K562 (cell line): ENCODE measurements around the gene PSMD8. TPM values are rescaled to one million over a fixed set of nuclear protein-coding genes. Genes with fewer than 3 reads are reported as not detected.

Experiments used
- BRF1 ChIP-seq: IDR thresholded peaks from 3 replicates; pipeline ENCODE4 v1.6.1; 2011; ENCODE audit warnings: borderline replicate concordance, mild to moderate bottlenecking; ENCODE audit not compliant: insufficient read length; ENCODE audit errors: extremely low read depth
- CC2D1A ChIP-seq: fragments of 450-650 bp; IDR thresholded peaks from 2 replicates; pipeline ENCODE4 v1.6.1; 2017; ENCODE audit warnings: mild to moderate bottlenecking
- CREM ChIP-seq: IDR thresholded peaks from 2 replicates; pipeline ENCODE4 v1.6.1; 2014; ENCODE audit warnings: antibody characterized with exemption, low read depth
- DPF2 ChIP-seq: fragments of 450-650 bp; IDR thresholded peaks from 2 replicates; pipeline ENCODE4 v1.6.1; 2016
- GABPA ChIP-seq: fragments of 200-800 bp; sonication (Bioruptor generic); conservative IDR thresholded peaks from 2 replicates; pipeline ENCODE4 v1.6.1; 2016; ENCODE audit warnings: low read depth, missing genetic modification characterization, missing compliant biosample characterization
- GABPB2 ChIP-seq: fragments of 250-450 bp; sonication (Bioruptor Pico); conservative IDR thresholded peaks from 2 replicates; pipeline ENCODE4 v1.5.1; 2021; ENCODE audit warnings: mild to moderate bottlenecking
- HDAC8 ChIP-seq: fragments of 450-650 bp; IDR thresholded peaks from 2 replicates; pipeline ENCODE4 v1.6.1; 2016; ENCODE audit warnings: mild to moderate bottlenecking, missing genetic modification characterization, moderate library complexity, missing compliant biosample characterization
- KDM2B ChIP-seq: fragments of 250-450 bp; sonication (Bioruptor Pico); IDR thresholded peaks from 2 replicates; pipeline ENCODE4 v1.8.0; 2021; ENCODE audit warnings: mild to moderate bottlenecking, moderate library complexity
- MCM3 ChIP-seq: fragments of 450-650 bp; IDR thresholded peaks from 2 replicates; pipeline ENCODE4 v1.6.1; 2016
- NFIX ChIP-seq: fragments of 250-450 bp; sonication (Bioruptor Pico); IDR thresholded peaks from 2 replicates; pipeline ENCODE4 v1.4.0; 2020; ENCODE audit warnings: low read depth, mild to moderate bottlenecking, moderate library complexity
- NFYB ChIP-seq: IDR thresholded peaks from 2 replicates; pipeline ENCODE4 v1.6.1; 2011; ENCODE audit warnings: mild to moderate bottlenecking, moderate library complexity; ENCODE audit not compliant: insufficient read length; ENCODE audit errors: extremely low read depth
- SIN3A ChIP-seq, 2 experiments: fragments of 150-350 bp in 1 of 2; IDR thresholded peaks; 2 replicates each; pipeline ENCODE4 v1.6.1; 2011 to 2016; ENCODE audit warnings: borderline replicate concordance in 2 of 2, low read depth in 2 of 2, low read length in 2 of 2, mild to moderate bottlenecking in 2 of 2, moderate library complexity in 2 of 2; ENCODE audit not compliant: control insufficient read depth in 1 of 2
- SMARCA5 ChIP-seq: fragments of 450-650 bp; IDR thresholded peaks from 2 replicates; pipeline ENCODE4 v1.6.1; 2016
- SMARCE1 ChIP-seq: fragments of 450-650 bp; IDR thresholded peaks from 2 replicates; pipeline ENCODE4 v1.7.1; 2016; ENCODE audit warnings: mild to moderate bottlenecking
- TARDBP ChIP-seq: fragments of 450-650 bp; IDR thresholded peaks from 2 replicates; pipeline ENCODE4 v1.6.1; 2016
- ZNF165 ChIP-seq: fragments of 250-450 bp; sonication (Bioruptor Pico); IDR thresholded peaks from 2 replicates; pipeline ENCODE4 v1.4.0; 2020; ENCODE audit warnings: borderline replicate concordance
- polyA plus RNA-seq, 8 experiments: library from polyadenylated mRNA; depleted of rRNA in 4 of 8; stranded (reverse) in 5 of 8; unstranded in 3 of 8; fragments of >200 nt; fragmentation: Nextera tagmentation in 2 of 8; fragmentation: Illumina TruSeq in 1 of 8; extraction: Ambion mirVana in 2 of 8; extraction: Trizol in 1 of 8; gene quantifications; 2 replicates each; pipeline versions ENCODE4 v1.2.1 to v1.2.3, GENCODE V29; 2011 to 2014; ENCODE audit warnings: inconsistent platforms in 1 of 8, missing spikeins in 1 of 8
- total RNA-seq, 7 experiments: library from RNA; depleted of rRNA in 6 of 7; stranded (reverse); fragments of >200 nt in 6 of 7; fragmentation: Illumina TruSeq in 2 of 7; extraction: Trizol in 2 of 7; gene quantifications; 2 replicates each; pipeline versions ENCODE4 v1.2.1 to v1.2.3, GENCODE V29; 2011 to 2021; ENCODE audit warnings: low replicate concordance in 1 of 7
- TF ChIP-seq, protein P1 (sequence below): IDR thresholded peaks from 2 replicates; pipeline ENCODE4 v1.6.1; 2012; ENCODE audit warnings: low read depth, low read length, improper control_type of control experiment, borderline replicate concordance
- TF ChIP-seq, protein P2 (sequence below): fragments of 450-650 bp; IDR thresholded peaks from 2 replicates; pipeline ENCODE4 v1.6.1; 2017; ENCODE audit warnings: mild to moderate bottlenecking, moderate library complexity
- TF ChIP-seq, protein P3 (sequence below): fragments of 450-650 bp; IDR thresholded peaks from 2 replicates; pipeline ENCODE4 v1.6.1; 2016; ENCODE audit warnings: low read depth, mild to moderate bottlenecking, moderate library complexity
- TF ChIP-seq, protein P4 (sequence below): fragments of 450-650 bp; conservative IDR thresholded peaks from 2 replicates; pipeline ENCODE4 v1.6.1; 2016; ENCODE audit warnings: missing genetic modification characterization, low read depth, mild to moderate bottlenecking, control low read depth, missing compliant biosample characterization
- TF ChIP-seq, protein P5 (sequence below): fragments of 450-650 bp; formaldehyde crosslinking; IDR thresholded peaks from 2 replicates; pipeline ENCODE4 v1.4.0; 2022; ENCODE audit warnings: mild to moderate bottlenecking, moderate library complexity
- TF ChIP-seq, protein P6 (sequence below): fragments of 450-650 bp; conservative IDR thresholded peaks from 2 replicates; pipeline ENCODE4 v1.6.1; 2016; ENCODE audit warnings: missing genetic modification characterization, low read depth, mild to moderate bottlenecking, missing compliant biosample characterization, moderate library complexity

PSMD8 gene
- total and polyA plus RNA-seq, 9 of the 15 experiments (the other 6 are each of a cell fraction or from before 2014, with no cell fraction given), result 130 to 583 (median 315) TPM

DNA sequence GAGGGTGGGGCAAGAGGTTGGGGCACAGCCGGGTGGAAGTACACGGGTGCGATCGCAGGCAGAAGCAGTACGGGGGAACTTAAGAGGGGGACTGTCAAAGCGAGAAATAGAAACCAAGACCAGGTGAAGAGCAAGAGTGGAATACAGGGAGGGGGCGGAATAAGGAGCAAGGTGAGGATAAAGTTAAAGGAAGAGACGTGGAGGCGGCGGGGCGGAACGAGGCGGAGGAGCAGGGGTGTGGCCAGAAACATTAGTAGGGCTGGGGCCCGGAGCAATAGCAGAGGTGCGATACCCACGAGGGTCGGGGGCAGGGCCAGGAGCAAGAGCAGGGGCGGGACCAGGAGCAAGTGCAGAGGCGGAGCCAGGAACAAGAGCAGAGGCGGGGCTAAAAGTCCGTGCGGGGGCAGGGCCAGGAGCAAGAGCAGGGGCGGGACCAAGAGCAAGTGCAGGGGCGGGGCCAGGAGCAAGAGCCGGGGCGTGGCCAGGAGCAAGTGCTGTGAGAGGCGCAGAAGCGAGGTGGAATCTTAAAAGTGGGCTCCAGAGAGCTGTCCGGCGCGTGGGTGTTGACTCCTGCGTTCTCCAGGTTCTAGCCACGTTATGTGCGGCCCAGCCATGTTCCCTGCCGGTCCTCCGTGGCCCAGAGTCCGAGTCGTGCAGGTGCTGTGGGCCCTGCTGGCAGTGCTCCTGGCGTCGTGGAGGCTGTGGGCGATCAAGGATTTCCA is 37.6 kb upstream of the PSMD8 start (continued):
- TF ChIP-seq SIN3A (IDR thresholded peaks at IDR 0.05; ENCODE audit: borderline replicate concordance in 2 of 2, control insufficient read depth in 1 of 2, low read depth in 2 of 2, low read length in 2 of 2), result no peak
- TF ChIP-seq, protein P1, sequence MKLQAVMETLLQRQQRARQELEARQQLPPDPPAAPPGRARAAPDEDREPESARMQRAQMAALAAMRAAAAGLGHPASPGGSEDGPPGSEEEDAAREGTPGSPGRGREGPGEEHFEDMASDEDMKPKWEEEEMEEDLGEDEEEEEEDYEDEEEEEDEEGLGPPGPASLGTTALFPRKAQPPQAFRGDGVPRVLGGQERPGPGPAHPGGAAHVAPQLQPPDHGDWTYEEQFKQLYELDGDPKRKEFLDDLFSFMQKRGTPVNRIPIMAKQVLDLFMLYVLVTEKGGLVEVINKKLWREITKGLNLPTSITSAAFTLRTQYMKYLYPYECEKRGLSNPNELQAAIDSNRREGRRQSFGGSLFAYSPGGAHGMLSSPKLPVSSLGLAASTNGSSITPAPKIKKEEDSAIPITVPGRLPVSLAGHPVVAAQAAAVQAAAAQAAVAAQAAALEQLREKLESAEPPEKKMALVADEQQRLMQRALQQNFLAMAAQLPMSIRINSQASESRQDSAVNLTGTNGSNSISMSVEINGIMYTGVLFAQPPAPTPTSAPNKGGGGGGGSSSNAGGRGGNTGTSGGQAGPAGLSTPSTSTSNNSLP, result no peak
- TF ChIP-seq, protein P2, sequence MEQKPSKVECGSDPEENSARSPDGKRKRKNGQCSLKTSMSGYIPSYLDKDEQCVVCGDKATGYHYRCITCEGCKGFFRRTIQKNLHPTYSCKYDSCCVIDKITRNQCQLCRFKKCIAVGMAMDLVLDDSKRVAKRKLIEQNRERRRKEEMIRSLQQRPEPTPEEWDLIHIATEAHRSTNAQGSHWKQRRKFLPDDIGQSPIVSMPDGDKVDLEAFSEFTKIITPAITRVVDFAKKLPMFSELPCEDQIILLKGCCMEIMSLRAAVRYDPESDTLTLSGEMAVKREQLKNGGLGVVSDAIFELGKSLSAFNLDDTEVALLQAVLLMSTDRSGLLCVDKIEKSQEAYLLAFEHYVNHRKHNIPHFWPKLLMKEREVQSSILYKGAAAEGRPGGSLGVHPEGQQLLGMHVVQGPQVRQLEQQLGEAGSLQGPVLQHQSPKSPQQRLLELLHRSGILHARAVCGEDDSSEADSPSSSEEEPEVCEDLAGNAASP, result no peak
- peak; percentile 67; the same call in 1 of the 2 replicates for TF ChIP-seq SMARCA5
- no peak for TF ChIP-seq GABPA
- TF ChIP-seq MCM3, result no peak
- TF ChIP-seq GABPB2, result no peak
- no peak for TF ChIP-seq NFYB
- no peak for TF ChIP-seq CREM
- TF ChIP-seq, protein P3, sequence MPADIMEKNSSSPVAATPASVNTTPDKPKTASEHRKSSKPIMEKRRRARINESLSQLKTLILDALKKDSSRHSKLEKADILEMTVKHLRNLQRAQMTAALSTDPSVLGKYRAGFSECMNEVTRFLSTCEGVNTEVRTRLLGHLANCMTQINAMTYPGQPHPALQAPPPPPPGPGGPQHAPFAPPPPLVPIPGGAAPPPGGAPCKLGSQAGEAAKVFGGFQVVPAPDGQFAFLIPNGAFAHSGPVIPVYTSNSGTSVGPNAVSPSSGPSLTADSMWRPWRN, result no peak
- peak; percentile 74 for TF ChIP-seq DPF2
- TF ChIP-seq KDM2B (CRISPR knock-in tag), result no peak
- TF ChIP-seq, protein P4, sequence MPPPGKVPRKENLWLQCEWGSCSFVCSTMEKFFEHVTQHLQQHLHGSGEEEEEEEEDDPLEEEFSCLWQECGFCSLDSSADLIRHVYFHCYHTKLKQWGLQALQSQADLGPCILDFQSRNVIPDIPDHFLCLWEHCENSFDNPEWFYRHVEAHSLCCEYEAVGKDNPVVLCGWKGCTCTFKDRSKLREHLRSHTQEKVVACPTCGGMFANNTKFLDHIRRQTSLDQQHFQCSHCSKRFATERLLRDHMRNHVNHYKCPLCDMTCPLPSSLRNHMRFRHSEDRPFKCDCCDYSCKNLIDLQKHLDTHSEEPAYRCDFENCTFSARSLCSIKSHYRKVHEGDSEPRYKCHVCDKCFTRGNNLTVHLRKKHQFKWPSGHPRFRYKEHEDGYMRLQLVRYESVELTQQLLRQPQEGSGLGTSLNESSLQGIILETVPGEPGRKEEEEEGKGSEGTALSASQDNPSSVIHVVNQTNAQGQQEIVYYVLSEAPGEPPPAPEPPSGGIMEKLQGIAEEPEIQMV, result no peak
- TF ChIP-seq, protein P5, sequence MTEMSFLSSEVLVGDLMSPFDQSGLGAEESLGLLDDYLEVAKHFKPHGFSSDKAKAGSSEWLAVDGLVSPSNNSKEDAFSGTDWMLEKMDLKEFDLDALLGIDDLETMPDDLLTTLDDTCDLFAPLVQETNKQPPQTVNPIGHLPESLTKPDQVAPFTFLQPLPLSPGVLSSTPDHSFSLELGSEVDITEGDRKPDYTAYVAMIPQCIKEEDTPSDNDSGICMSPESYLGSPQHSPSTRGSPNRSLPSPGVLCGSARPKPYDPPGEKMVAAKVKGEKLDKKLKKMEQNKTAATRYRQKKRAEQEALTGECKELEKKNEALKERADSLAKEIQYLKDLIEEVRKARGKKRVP, result no peak
- no peak for TF ChIP-seq TARDBP
- no peak for TF ChIP-seq BRF1
- no peak; the same call in 1 of the 2 replicates for TF ChIP-seq CC2D1A
- TF ChIP-seq, protein P6, sequence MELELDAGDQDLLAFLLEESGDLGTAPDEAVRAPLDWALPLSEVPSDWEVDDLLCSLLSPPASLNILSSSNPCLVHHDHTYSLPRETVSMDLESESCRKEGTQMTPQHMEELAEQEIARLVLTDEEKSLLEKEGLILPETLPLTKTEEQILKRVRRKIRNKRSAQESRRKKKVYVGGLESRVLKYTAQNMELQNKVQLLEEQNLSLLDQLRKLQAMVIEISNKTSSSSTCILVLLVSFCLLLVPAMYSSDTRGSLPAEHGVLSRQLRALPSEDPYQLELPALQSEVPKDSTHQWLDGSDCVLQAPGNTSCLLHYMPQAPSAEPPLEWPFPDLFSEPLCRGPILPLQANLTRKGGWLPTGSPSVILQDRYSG, result no peak
- TF ChIP-seq ZNF165 (CRISPR knock-in tag), result no peak
- TF ChIP-seq SMARCE1, result peak; percentile 47; the same call in 1 of the 2 replicates
- no peak for TF ChIP-seq NFIX
- TF ChIP-seq HDAC8, result no peak
